HepG2 (cell line): Measurements from ENCODE around the gene NAP1L1. TPM values are rescaled to one million over a fixed set of nuclear protein-coding genes. Genes with fewer than 3 reads are reported as not detected.

Experiments
- EEA1 ChIP-seq: sonication (generic); formaldehyde crosslinking; IDR thresholded peaks from 2 replicates; pipeline ENCODE4 v1.5.1; 2020; ENCODE audit warnings: mild to moderate bottlenecking, missing genetic modification reagents, borderline replicate concordance
- FOXK2 ChIP-seq: fragments of 450-650 bp; IDR thresholded peaks from 2 replicates; pipeline ENCODE4 v1.6.1; 2016
- FOXM1 ChIP-seq: sonication (generic); formaldehyde crosslinking; IDR thresholded peaks from 2 replicates; pipeline ENCODE4 v1.5.0; 2020; ENCODE audit warnings: missing genetic modification reagents
- KLF11 ChIP-seq: IDR thresholded peaks from 2 replicates; pipeline ENCODE4 v1.6.1; 2016; ENCODE audit warnings: missing compliant biosample characterization
- MAFK ChIP-seq, 2 experiments: IDR thresholded peaks in 1 of 2; conservative IDR thresholded peaks in 1 of 2; 2 replicates each; pipeline ENCODE4 v1.6.1; 2011; ENCODE audit warnings: improper control_type of control experiment in 2 of 2, low read length in 2 of 2
- MAZ ChIP-seq, 2 experiments: sonication (generic) in 1 of 2; formaldehyde crosslinking in 1 of 2; IDR thresholded peaks; 2 replicates each; pipeline versions ENCODE4 v1.5.0 to v1.6.1; 2012 to 2020; ENCODE audit warnings: low read depth in 2 of 2, mild to moderate bottlenecking in 2 of 2, borderline replicate concordance in 1 of 2, improper control_type of control experiment in 1 of 2, low read length in 1 of 2, missing genetic modification reagents in 1 of 2, moderate library complexity in 1 of 2
- MEIS1 ChIP-seq: sonication (generic); formaldehyde crosslinking; IDR thresholded peaks from 2 replicates; pipeline ENCODE4 v1.9.0; 2021; ENCODE audit warnings: mild to moderate bottlenecking, missing genetic modification reagents, moderate library complexity, borderline replicate concordance
- MTF1 ChIP-seq: sonication (generic); formaldehyde crosslinking; IDR thresholded peaks from 2 replicates; pipeline ENCODE4 v1.5.0; 2020; ENCODE audit warnings: missing genetic modification reagents
- MXI1 ChIP-seq: IDR thresholded peaks from 3 replicates; pipeline ENCODE4 v1.6.1; 2012; ENCODE audit warnings: low read depth, low read length, inconsistent platforms, borderline replicate concordance
- REL ChIP-seq: sonication (generic); formaldehyde crosslinking; conservative IDR thresholded peaks from 2 replicates; pipeline ENCODE4 v1.8.0; 2022; ENCODE audit warnings: mild to moderate bottlenecking, missing genetic modification reagents, moderate library complexity
- RFX3 ChIP-seq: IDR thresholded peaks from 2 replicates; pipeline ENCODE4 v1.6.1; 2016; ENCODE audit warnings: missing biosample characterization, missing genetic modification reagents
- SRF ChIP-seq: IDR thresholded peaks from 2 replicates; pipeline ENCODE4 v1.6.1; 2011; ENCODE audit warnings: mild to moderate bottlenecking, low read depth, low read length, moderate library complexity
- TAF15 ChIP-seq: fragments of 200-400 bp; formaldehyde crosslinking; IDR thresholded peaks from one replicate; pipeline ENCODE4 v1.6.1; 2018; ENCODE audit warnings: mild to moderate bottlenecking, low read depth, low read length; ENCODE audit not compliant: poor library complexity, severe bottlenecking
- TBL1XR1 ChIP-seq: fragments of 150-350 bp; IDR thresholded peaks from 2 replicates; pipeline ENCODE4 v1.6.1; 2014; ENCODE audit warnings: borderline replicate concordance, low read length; ENCODE audit not compliant: partially characterized antibody
- ZBTB42 ChIP-seq: sonication (generic); formaldehyde crosslinking; IDR thresholded peaks from 2 replicates; pipeline ENCODE4 v1.5.0; 2020; ENCODE audit warnings: mild to moderate bottlenecking, missing genetic modification reagents
- ZNF441 ChIP-seq: sonication (generic); formaldehyde crosslinking; IDR thresholded peaks from 2 replicates; pipeline ENCODE4 v1.7.0; 2021; ENCODE audit warnings: missing genetic modification reagents, borderline replicate concordance
- ZNF510 ChIP-seq: sonication (generic); formaldehyde crosslinking; IDR thresholded peaks from 2 replicates; pipeline ENCODE4 v1.4.0; 2020; ENCODE audit warnings: low read depth, mild to moderate bottlenecking, missing genetic modification reagents
- ZNF563 ChIP-seq: sonication (generic); formaldehyde crosslinking; IDR thresholded peaks from 2 replicates; pipeline ENCODE4 v1.8.0; 2022; ENCODE audit warnings: mild to moderate bottlenecking, moderate library complexity, missing genetic modification reagents
- ZNF670 ChIP-seq: sonication (generic); formaldehyde crosslinking; IDR thresholded peaks from 2 replicates; pipeline ENCODE4 v1.8.0; 2022; ENCODE audit warnings: mild to moderate bottlenecking, missing genetic modification reagents, borderline replicate concordance
- ZNF687 ChIP-seq: sonication (generic); formaldehyde crosslinking; IDR thresholded peaks from 2 replicates; pipeline ENCODE4 v1.5.1; 2020; ENCODE audit warnings: mild to moderate bottlenecking, missing genetic modification reagents, moderate library complexity
- ZNF777 ChIP-seq: sonication (generic); formaldehyde crosslinking; IDR thresholded peaks from 2 replicates; pipeline ENCODE4 v1.4.0; 2020; ENCODE audit warnings: missing genetic modification reagents
- polyA plus RNA-seq, 8 experiments: library from polyadenylated mRNA; depleted of rRNA in 3 of 8; stranded (reverse) in 7 of 8; unstranded in 1 of 8; fragments of >200 nt; fragmentation: Illumina TruSeq in 4 of 8; extraction: Trizol in 4 of 8; gene quantifications; 2 replicates each; pipeline versions ENCODE4 v1.2.1 to v1.2.3, GENCODE V29; 2011 to 2016; ENCODE audit warnings: low read depth in 4 of 8, missing spikeins in 1 of 8, mixed read lengths in 1 of 8; ENCODE audit not compliant: insufficient read depth in 1 of 8
- total RNA-seq, 5 experiments: library from RNA; depleted of rRNA; stranded (reverse); fragments of >200 nt; fragmentation: Illumina TruSeq; extraction: Trizol; gene quantifications; 2 replicates each; pipeline ENCODE4 v1.2.3, GENCODE V29; 2016; ENCODE audit warnings: low read depth in 1 of 5
- TF ChIP-seq, protein P1 (sequence below): sonication (generic); formaldehyde crosslinking; IDR thresholded peaks from 2 replicates; pipeline ENCODE4 v1.4.0; 2020; ENCODE audit warnings: mild to moderate bottlenecking, missing genetic modification reagents
- TF ChIP-seq, protein P2 (sequence below): sonication (generic); formaldehyde crosslinking; IDR thresholded peaks from 2 replicates; pipeline ENCODE4 v1.8.0; 2022; ENCODE audit warnings: mild to moderate bottlenecking, missing genetic modification reagents

NAP1L1 gene
- total and polyA plus RNA-seq, 2 of the 13 experiments (the other 11 are each of a cell fraction or from before 2014, with no cell fraction given): 207 to 309 TPM

- no peak for TF ChIP-seq ZNF687 (CRISPR knock-in tag)
- TF ChIP-seq TAF15: peak; percentile 92
- peak; percentile 62; the same call in 1 of the 2 replicates for TF ChIP-seq ZNF670 (CRISPR knock-in tag)
- TF ChIP-seq SRF: no peak
- TF ChIP-seq EEA1 (CRISPR knock-in tag): 0 out of 2 replicates have a peak, but pooled peaks have one; percentile 8
- TF ChIP-seq ZNF777: peak; percentile 21
- no peak for TF ChIP-seq MAZ (IDR thresholded peaks at IDR 0.05; ENCODE audit: borderline replicate concordance, low read depth, low read length)
- 0 out of 2 replicates have a peak, but pooled peaks have one; percentile 8 for TF ChIP-seq MAZ (CRISPR knock-in tag; IDR thresholded peaks at IDR 0.05; ENCODE audit: low read depth)
- TF ChIP-seq KLF11 (CRISPR knock-in tag): no peak
- TF ChIP-seq MEIS1 (CRISPR knock-in tag): 0 out of 2 replicates have a peak, but pooled peaks have one; percentile 18
- TF ChIP-seq, protein P1, sequence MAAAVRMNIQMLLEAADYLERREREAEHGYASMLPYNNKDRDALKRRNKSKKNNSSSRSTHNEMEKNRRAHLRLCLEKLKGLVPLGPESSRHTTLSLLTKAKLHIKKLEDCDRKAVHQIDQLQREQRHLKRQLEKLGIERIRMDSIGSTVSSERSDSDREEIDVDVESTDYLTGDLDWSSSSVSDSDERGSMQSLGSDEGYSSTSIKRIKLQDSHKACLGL (CRISPR knock-in tag): no peak
- 0 out of 2 replicates have a peak, but pooled peaks have one; percentile 40 for TF ChIP-seq ZNF441 (CRISPR knock-in tag)
- no peak for TF ChIP-seq RFX3 (CRISPR knock-in tag)
- 0 out of 2 replicates have a peak, but pooled peaks have one; percentile 10 for TF ChIP-seq ZNF563 (CRISPR knock-in tag)
- TF ChIP-seq MTF1 (CRISPR knock-in tag): no peak
- TF ChIP-seq TBL1XR1: no peak
- TF ChIP-seq FOXM1 (CRISPR knock-in tag): 0 out of 2 replicates have a peak, but pooled peaks have one; percentile 7
- TF ChIP-seq MXI1: 0 out of 3 replicates have a peak, but pooled peaks have one; percentile 38
- TF ChIP-seq ZNF510 (CRISPR knock-in tag): 0 out of 2 replicates have a peak, but pooled peaks have one; percentile 7
- TF ChIP-seq ZBTB42 (CRISPR knock-in tag): 0 out of 2 replicates have a peak, but pooled peaks have one; percentile 0
- TF ChIP-seq REL (CRISPR knock-in tag): peak; percentile 14; the same call in 1 of the 2 replicates
- TF ChIP-seq, protein P2, sequence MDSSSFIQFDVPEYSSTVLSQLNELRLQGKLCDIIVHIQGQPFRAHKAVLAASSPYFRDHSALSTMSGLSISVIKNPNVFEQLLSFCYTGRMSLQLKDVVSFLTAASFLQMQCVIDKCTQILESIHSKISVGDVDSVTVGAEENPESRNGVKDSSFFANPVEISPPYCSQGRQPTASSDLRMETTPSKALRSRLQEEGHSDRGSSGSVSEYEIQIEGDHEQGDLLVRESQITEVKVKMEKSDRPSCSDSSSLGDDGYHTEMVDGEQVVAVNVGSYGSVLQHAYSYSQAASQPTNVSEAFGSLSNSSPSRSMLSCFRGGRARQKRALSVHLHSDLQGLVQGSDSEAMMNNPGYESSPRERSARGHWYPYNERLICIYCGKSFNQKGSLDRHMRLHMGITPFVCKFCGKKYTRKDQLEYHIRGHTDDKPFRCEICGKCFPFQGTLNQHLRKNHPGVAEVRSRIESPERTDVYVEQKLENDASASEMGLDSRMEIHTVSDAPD (CRISPR knock-in tag): no peak
- TF ChIP-seq FOXK2: no peak
- no peak for TF ChIP-seq MAFK (conservative IDR thresholded peaks at IDR 0.05 in 1 of 2, IDR thresholded peaks at IDR 0.05 in 1 of 2; ENCODE audit: low read length in 2 of 2)
Observed at GRCh38 chr12:76032043-76032981, 52.2 kb downstream of the NAP1L1 start (continued).
